ENCODE results near the gene ARHGAP27.
A peak's percentile ranks its signal among the peaks of the same experiment; 100 is the strongest.

The ARHGAP27 gene

GRCh38 chr17:45410144-45411091 is 22.3 kb downstream of the ARHGAP27 start:
- no peak for TF ChIP-seq CTCF (IDR thresholded peaks at IDR 0.05)
- Mint-ChIP-seq H3K27ac (no peak overlapping the region), H3K36me3 (ENCODE audit: low read depth) (no peaks in the 10 kb centered on the region), H3K4me3 (no peak overlapping the region), H3K27me3 (ENCODE audit: low read depth, poor library complexity) (peaks cover 5% of the 10 kb centered on the region), H3K9me3 (no peaks in the 10 kb centered on the region), H3K4me1 (peaks cover 72% of the 10 kb centered on the region)
- no peak for DNase-seq

- no peak for DNase-seq
- no peak overlapping the region for H3K4me3 Mint-ChIP-seq
- H3K36me3 Mint-ChIP-seq (ENCODE audit: low read depth) = no peaks in the 10 kb centered on the region
- H3K9me3 Mint-ChIP-seq = no peaks in the 10 kb centered on the region
- peaks cover 4% of the 10 kb centered on the region for H3K27me3 Mint-ChIP-seq (ENCODE audit: low read depth, poor library complexity)
- H3K4me1 Mint-ChIP-seq = peaks cover 69% of the 10 kb centered on the region
- no peak for TF ChIP-seq CTCF (IDR thresholded peaks at IDR 0.05)
- H3K27ac Mint-ChIP-seq = no peak overlapping the region
These were observed 23.0 kb downstream of the ARHGAP27 start for GRCh38 chr17:45409659-45410076.

- H3K36me3 Mint-ChIP-seq (ENCODE audit: low read depth) = no peaks in the 10 kb centered on the region
- no peak for DNase-seq
- peaks cover 72% of the 10 kb centered on the region for H3K4me1 Mint-ChIP-seq
- no peak for TF ChIP-seq CTCF (IDR thresholded peaks at IDR 0.05)
- H3K27me3 Mint-ChIP-seq (ENCODE audit: low read depth, poor library complexity) = peaks cover 4% of the 10 kb centered on the region
- H3K27ac Mint-ChIP-seq = peak overlapping the region; percentile 94
- H3K9me3 Mint-ChIP-seq = no peaks in the 10 kb centered on the region
- no peak overlapping the region for H3K4me3 Mint-ChIP-seq
These were observed 23.9 kb downstream of the ARHGAP27 start for GRCh38 chr17:45408611-45409421.

GRCh38 chr17:45406107-45406506 is 26.6 kb downstream of the ARHGAP27 start:
- peak overlapping the region; percentile 70 for H3K4me3 Mint-ChIP-seq
- H3K9me3 Mint-ChIP-seq = no peaks in the 10 kb centered on the region
- peaks cover 60% of the 10 kb centered on the region for H3K4me1 Mint-ChIP-seq
- no peak for TF ChIP-seq CTCF (IDR thresholded peaks at IDR 0.05)
- no peak for DNase-seq
- no peaks in the 10 kb centered on the region for H3K36me3 Mint-ChIP-seq (ENCODE audit: low read depth)
- H3K27me3 Mint-ChIP-seq (ENCODE audit: low read depth, poor library complexity) = no peaks in the 10 kb centered on the region
- H3K27ac Mint-ChIP-seq = no peak overlapping the region

GRCh38 chr17:45405250-45406086 is 27.2 kb downstream of the ARHGAP27 start:
- no peak overlapping the region for H3K27ac Mint-ChIP-seq
- peak; percentile 89 for DNase-seq
- no peaks in the 10 kb centered on the region for H3K27me3 Mint-ChIP-seq (ENCODE audit: low read depth, poor library complexity)
- peaks cover 53% of the 10 kb centered on the region for H3K4me1 Mint-ChIP-seq
- no peaks in the 10 kb centered on the region for H3K9me3 Mint-ChIP-seq
- no peak for TF ChIP-seq CTCF (IDR thresholded peaks at IDR 0.05)
- H3K4me3 Mint-ChIP-seq = peak overlapping the region; percentile 70
- no peaks in the 10 kb centered on the region for H3K36me3 Mint-ChIP-seq (ENCODE audit: low read depth)
